ENCODE data around the gene RNF123. TPM values are rescaled to one million over a fixed set of nuclear protein-coding genes. Genes with fewer than 3 reads are reported as not detected.

Gene RNF123
- total RNA-seq, 1 donor, result 33.3 TPM

DNA sequence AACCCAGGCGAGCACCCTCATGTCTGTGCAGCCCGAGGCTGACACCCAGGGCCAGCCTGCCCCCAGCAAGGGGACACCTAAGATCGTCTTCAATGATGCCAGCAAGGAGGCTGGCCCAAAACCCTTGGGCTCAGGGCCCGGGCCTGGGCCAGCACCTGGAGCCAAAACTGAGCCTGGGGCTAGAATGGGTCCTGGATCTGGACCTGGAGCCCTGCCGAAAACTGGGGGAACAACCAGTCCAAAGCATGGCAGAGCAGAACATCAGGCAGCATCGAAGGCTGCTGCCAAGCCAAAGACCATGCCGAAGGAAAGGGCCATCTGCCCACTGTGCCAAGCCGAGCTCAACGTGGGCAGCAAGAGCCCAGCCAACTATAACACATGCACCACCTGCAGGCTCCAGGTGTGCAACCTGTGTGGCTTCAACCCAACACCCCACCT, 46.6 kb upstream of the RNF123 start:
- Histone ChIP-seq H3K36me3 (ENCODE audit: insufficient read depth, low read length) (no peaks in the 10 kb centered on the region), H3K9me3 (ENCODE audit: low read depth, low read length) (no peaks in the 10 kb centered on the region), H3K4me2 (ENCODE audit: insufficient read depth, low read length) (no peak overlapping the region), H3K79me2 (ENCODE audit: insufficient read depth, low read length) (no peaks in the 10 kb centered on the region), H3K27me3 (ENCODE audit: insufficient read depth, low read length) (peaks cover 3% of the 10 kb centered on the region), H4K20me1 (ENCODE audit: insufficient read depth, low read length) (no peaks in the 10 kb centered on the region), H2AFZ (ENCODE audit: low read length) (no peak overlapping the region), H3K4me1 (ENCODE audit: insufficient read depth, low read length) (no peaks in the 10 kb centered on the region), H3K27ac (ENCODE audit: low read depth, low read length) (no peak overlapping the region), H3K4me3 (ENCODE audit: insufficient read depth, low read length) (no peak overlapping the region)
- TF ChIP-seq, protein P1, sequence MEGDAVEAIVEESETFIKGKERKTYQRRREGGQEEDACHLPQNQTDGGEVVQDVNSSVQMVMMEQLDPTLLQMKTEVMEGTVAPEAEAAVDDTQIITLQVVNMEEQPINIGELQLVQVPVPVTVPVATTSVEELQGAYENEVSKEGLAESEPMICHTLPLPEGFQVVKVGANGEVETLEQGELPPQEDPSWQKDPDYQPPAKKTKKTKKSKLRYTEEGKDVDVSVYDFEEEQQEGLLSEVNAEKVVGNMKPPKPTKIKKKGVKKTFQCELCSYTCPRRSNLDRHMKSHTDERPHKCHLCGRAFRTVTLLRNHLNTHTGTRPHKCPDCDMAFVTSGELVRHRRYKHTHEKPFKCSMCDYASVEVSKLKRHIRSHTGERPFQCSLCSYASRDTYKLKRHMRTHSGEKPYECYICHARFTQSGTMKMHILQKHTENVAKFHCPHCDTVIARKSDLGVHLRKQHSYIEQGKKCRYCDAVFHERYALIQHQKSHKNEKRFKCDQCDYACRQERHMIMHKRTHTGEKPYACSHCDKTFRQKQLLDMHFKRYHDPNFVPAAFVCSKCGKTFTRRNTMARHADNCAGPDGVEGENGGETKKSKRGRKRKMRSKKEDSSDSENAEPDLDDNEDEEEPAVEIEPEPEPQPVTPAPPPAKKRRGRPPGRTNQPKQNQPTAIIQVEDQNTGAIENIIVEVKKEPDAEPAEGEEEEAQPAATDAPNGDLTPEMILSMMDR (IDR thresholded peaks at IDR 0.05; ENCODE audit: extremely low read depth, low read depth, low read length), result no peak
- DNase-seq (ENCODE audit: insufficient read length, low spot score, missing footprints), result peak; percentile 4

DNA sequence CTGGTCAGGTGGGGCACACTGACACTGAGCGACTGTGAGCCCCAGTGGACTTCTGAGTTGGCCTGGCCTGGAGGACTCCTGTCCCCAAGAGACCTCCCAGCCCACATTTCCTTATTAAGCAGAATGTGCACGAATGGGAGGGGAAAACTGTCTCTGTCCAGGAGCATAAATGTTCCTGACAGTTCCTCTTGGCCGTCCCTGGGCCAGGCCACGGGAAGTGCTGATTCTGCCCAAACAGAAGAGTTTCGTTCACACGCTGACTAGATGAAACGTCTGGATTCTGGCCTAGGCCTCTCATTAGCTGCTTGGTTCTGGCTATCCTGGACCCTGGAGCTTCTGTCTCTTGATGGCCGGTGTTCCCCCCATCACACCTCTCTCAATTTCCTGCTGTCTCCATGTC, 44.7 kb upstream of the RNF123 start:
- TF ChIP-seq, protein P1 (IDR thresholded peaks at IDR 0.05; ENCODE audit: extremely low read depth, low read depth, low read length), result no peak

DNA sequence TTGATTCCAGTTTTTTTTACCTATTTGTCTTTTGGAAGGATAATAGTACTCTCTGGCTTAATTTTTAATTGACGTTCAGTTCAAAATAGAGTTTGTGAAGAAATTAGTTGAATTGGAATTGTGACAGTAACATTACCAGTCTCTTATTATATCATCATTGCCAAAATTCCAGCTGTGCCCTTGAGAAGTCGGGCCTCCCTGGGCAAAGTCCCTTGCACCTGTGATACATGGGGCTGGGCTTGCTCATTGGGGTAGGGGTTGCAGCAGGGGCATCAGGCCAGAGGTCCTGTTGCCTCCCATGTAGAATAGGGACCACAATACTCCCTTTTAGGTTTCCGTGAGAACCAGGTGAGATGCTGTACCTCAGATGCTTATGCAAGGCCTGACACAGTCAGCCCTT, 43.1 kb upstream of the RNF123 start:
- TF ChIP-seq, protein P1 (IDR thresholded peaks at IDR 0.05; ENCODE audit: extremely low read depth, low read depth, low read length), result no peak
- no peaks in the 10 kb centered on the region for H3K4me1 ChIP-seq (ENCODE audit: insufficient read depth, low read length)

More for the DNA sequence above, 44.7 kb upstream of the RNF123 start:
- no peaks in the 10 kb centered on the region for H4K20me1 ChIP-seq (ENCODE audit: insufficient read depth, low read length)
- H2AFZ ChIP-seq (ENCODE audit: low read length), result no peak overlapping the region
- H3K4me1 ChIP-seq (ENCODE audit: insufficient read depth, low read length), result no peaks in the 10 kb centered on the region
- no peak overlapping the region for H3K4me2 ChIP-seq (ENCODE audit: insufficient read depth, low read length)
- H3K4me3 ChIP-seq (ENCODE audit: insufficient read depth, low read length), result no peak overlapping the region
- H3K79me2 ChIP-seq (ENCODE audit: insufficient read depth, low read length), result no peaks in the 10 kb centered on the region
- DNase-seq (ENCODE audit: insufficient read length, low spot score, missing footprints), result peak; percentile 5
- peaks cover 3% of the 10 kb centered on the region for H3K27me3 ChIP-seq (ENCODE audit: insufficient read depth, low read length)
- no peak overlapping the region for H3K27ac ChIP-seq (ENCODE audit: low read depth, low read length)
- H3K9me3 ChIP-seq (ENCODE audit: low read depth, low read length), result no peaks in the 10 kb centered on the region
- H3K36me3 ChIP-seq (ENCODE audit: insufficient read depth, low read length), result no peaks in the 10 kb centered on the region

DNA sequence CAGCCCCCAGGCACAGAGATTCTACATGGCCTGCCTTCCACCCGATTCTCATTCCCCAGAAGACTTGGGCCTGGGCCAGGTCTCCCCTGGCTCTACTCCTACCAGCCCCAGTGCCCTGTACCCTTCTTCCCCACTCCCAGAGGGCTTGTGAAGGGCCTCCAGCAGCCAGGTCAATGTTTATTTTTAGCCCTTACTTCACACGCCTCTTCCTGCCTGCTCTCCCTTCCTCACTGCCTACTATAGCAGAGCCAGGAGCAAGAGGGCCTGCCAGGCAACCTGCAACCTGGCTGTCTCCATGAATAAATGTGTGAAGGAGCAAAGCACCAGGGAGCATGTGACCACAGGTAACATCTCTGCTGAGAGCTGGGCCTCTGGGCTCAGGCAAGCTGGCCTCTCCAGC, 41.6 kb upstream of the RNF123 start:
- Histone ChIP-seq H3K27ac (ENCODE audit: low read depth, low read length) (no peak overlapping the region), H4K20me1 (ENCODE audit: insufficient read depth, low read length) (no peaks in the 10 kb centered on the region), H3K36me3 (ENCODE audit: insufficient read depth, low read length) (no peaks in the 10 kb centered on the region), H3K79me2 (ENCODE audit: insufficient read depth, low read length) (no peaks in the 10 kb centered on the region), H3K27me3 (ENCODE audit: insufficient read depth, low read length) (peaks cover 3% of the 10 kb centered on the region), H3K4me1 (ENCODE audit: insufficient read depth, low read length) (no peaks in the 10 kb centered on the region), H2AFZ (ENCODE audit: low read length) (no peak overlapping the region), H3K9me3 (ENCODE audit: low read depth, low read length) (no peaks in the 10 kb centered on the region), H3K4me3 (ENCODE audit: insufficient read depth, low read length) (no peak overlapping the region), H3K4me2 (ENCODE audit: insufficient read depth, low read length) (no peak overlapping the region)
- TF ChIP-seq, protein P1 (IDR thresholded peaks at IDR 0.05; ENCODE audit: extremely low read depth, low read depth, low read length), result no peak
- peak; percentile 72 for DNase-seq (ENCODE audit: insufficient read length, low spot score, missing footprints)

More for the DNA sequence above, 43.1 kb upstream of the RNF123 start:
- H3K9me3 ChIP-seq (ENCODE audit: low read depth, low read length), result no peaks in the 10 kb centered on the region
- no peak overlapping the region for H3K4me3 ChIP-seq (ENCODE audit: insufficient read depth, low read length)
- H3K36me3 ChIP-seq (ENCODE audit: insufficient read depth, low read length), result no peaks in the 10 kb centered on the region
- H4K20me1 ChIP-seq (ENCODE audit: insufficient read depth, low read length), result no peaks in the 10 kb centered on the region
- H3K79me2 ChIP-seq (ENCODE audit: insufficient read depth, low read length), result no peaks in the 10 kb centered on the region
- no peak overlapping the region for H3K4me2 ChIP-seq (ENCODE audit: insufficient read depth, low read length)
- no peak overlapping the region for H2AFZ ChIP-seq (ENCODE audit: low read length)
- H3K27me3 ChIP-seq (ENCODE audit: insufficient read depth, low read length), result peaks cover 3% of the 10 kb centered on the region
- H3K27ac ChIP-seq (ENCODE audit: low read depth, low read length), result no peak overlapping the region
- peak; percentile 47 for DNase-seq (ENCODE audit: insufficient read length, low spot score, missing footprints)

Data from osteoblast (primary cell).